SK-N-SH (cell line): ENCODE measurements around the gene POU2F3. TPM values are rescaled to one million over a fixed set of nuclear protein-coding genes. Genes with fewer than 3 reads are reported as not detected.

Source experiments
- CTCF ChIA-PET: fragments of 300-600, 350-600 bp; formaldehyde crosslinking; extraction: SDS; loops from one replicate; lab custom pipeline; 2021; lab: Yijun Ruan, JAX
- POLR2A ChIA-PET: fragments of 350-600 bp; sonication (Branson Sonifier 250); formaldehyde crosslinking; extraction: SDS; loops from one replicate; lab custom pipeline; 2020; ENCODE audit warnings: antibody characterized with exemption, inconsistent platforms; lab: Yijun Ruan, JAX
- DNase-seq: peaks from one replicate; pipeline ENCODE4 v3.0.0; 2012
- H2AFZ ChIP-seq: fragments of 200-600 bp; sonication (generic); 2 replicates; pipeline ENCODE4 v1.8.1; 2016; ENCODE audit warnings: antibody characterized with exemption, mild to moderate bottlenecking, low read depth
- H3F3A ChIP-seq: fragments of 200-600 bp; sonication (generic); replicated peaks from 2 replicates; pipeline ENCODE3; 2016; ENCODE audit warnings: antibody characterized with exemption, mild to moderate bottlenecking; ENCODE audit not compliant: insufficient read depth
- H3K27ac ChIP-seq, 2 experiments: fragments of 200-500 bp in 1 of 2; fragments of 200-600 bp in 1 of 2; sonication (Bioruptor generic) in 1 of 2; sonication (generic), shearing (Covaris generic) in 1 of 2; 2 replicates each; pipeline versions ENCODE4 v1.5.1 to v1.6.1; 2014 to 2016; ENCODE audit warnings: low read depth in 2 of 2, inconsistent platforms in 1 of 2, low read length in 1 of 2, mild to moderate bottlenecking in 1 of 2, mixed read lengths in 1 of 2
- H3K27me3 ChIP-seq: fragments of 200-600 bp; sonication (generic), shearing (Covaris generic); 2 replicates; pipeline ENCODE4 v1.6.1; 2016; ENCODE audit warnings: mixed run types; ENCODE audit not compliant: insufficient read depth
- H3K36me3 ChIP-seq, 2 experiments: fragments of 200-500 bp in 1 of 2; fragments of 200-600 bp in 1 of 2; sonication (Bioruptor generic) in 1 of 2; sonication (generic) in 1 of 2; replicated peaks in 1 of 2; 2 replicates each; pipeline versions ENCODE3 to v1.5.1; 2014 to 2016; ENCODE audit warnings: low read length in 1 of 2, mild to moderate bottlenecking in 1 of 2; ENCODE audit not compliant: insufficient read depth in 2 of 2, control insufficient read depth in 1 of 2
- H3K4me1 ChIP-seq, 2 experiments: fragments of 200-500 bp in 1 of 2; fragments of 200-600 bp in 1 of 2; sonication (Bioruptor generic) in 1 of 2; sonication (generic), shearing (Covaris generic) in 1 of 2; 2 replicates each; pipeline versions ENCODE4 v1.5.1 to v1.6.1; 2014 to 2016; ENCODE audit warnings: low read depth in 1 of 2, low read length in 1 of 2, mixed run types in 1 of 2; ENCODE audit not compliant: insufficient read depth in 2 of 2, control insufficient read depth in 1 of 2
- H3K4me2 ChIP-seq: fragments of 200-600 bp; sonication (generic), shearing (Covaris generic); 2 replicates; pipeline ENCODE4 v1.6.1; 2017; ENCODE audit warnings: mixed run types
- H3K4me3 ChIP-seq, 2 experiments: fragments of 200-500 bp in 1 of 2; fragments of 200-600 bp in 1 of 2; sonication (Bioruptor generic) in 1 of 2; sonication (generic), shearing (Covaris generic) in 1 of 2; 2 replicates each; pipeline versions ENCODE4 v1.5.1 to v1.8.1; 2014 to 2016; ENCODE audit warnings: low read depth in 2 of 2, inconsistent platforms in 1 of 2, low read length in 1 of 2, mild to moderate bottlenecking in 1 of 2, mixed read lengths in 1 of 2, moderate library complexity in 1 of 2
- H3K79me2 ChIP-seq: fragments of 200-600 bp; sonication (generic); 2 replicates; pipeline ENCODE4 v1.8.1; 2017; ENCODE audit warnings: mild to moderate bottlenecking; ENCODE audit not compliant: insufficient read depth
- H3K9ac ChIP-seq: fragments of 200-600 bp; sonication (generic); 2 replicates; pipeline ENCODE4 v1.6.1; 2017; ENCODE audit warnings: mixed run types
- H3K9me2 ChIP-seq: fragments of 200-600 bp; sonication (generic); 2 replicates; pipeline ENCODE4 v1.6.1; 2017; ENCODE audit warnings: mixed run types
- H3K9me3 ChIP-seq: fragments of 200-600 bp; sonication (generic); 2 replicates; pipeline ENCODE4 v1.6.1; 2017; ENCODE audit warnings: mixed run types, mild to moderate bottlenecking, moderate library complexity
- H4K20me1 ChIP-seq: fragments of 200-600 bp; sonication (generic); 2 replicates; pipeline ENCODE4 v1.6.1; 2017; ENCODE audit warnings: mild to moderate bottlenecking, mixed run types; ENCODE audit not compliant: insufficient read depth
- CTCF ChIP-seq: fragments of 200-600 bp; sonication (generic); IDR thresholded peaks from 2 replicates; pipeline ENCODE4 v1.6.1; 2017; ENCODE audit warnings: antibody characterized with exemption, mild to moderate bottlenecking, moderate library complexity
- EP300 ChIP-seq, 2 experiments: IDR thresholded peaks; 2 replicates each; pipeline versions ENCODE4 v1.4.0 to v1.6.1; 2012; ENCODE audit warnings: borderline replicate concordance in 1 of 2, low read depth in 1 of 2, low read length in 1 of 2
- EZH2phosphoT487 ChIP-seq: fragments of 200-600 bp; sonication (generic); IDR thresholded peaks from 2 replicates; pipeline ENCODE4 v1.6.1; 2017; ENCODE audit warnings: low read depth, mixed run types, mild to moderate bottlenecking, antibody characterized with exemption, moderate library complexity, borderline replicate concordance
- FOSL2 ChIP-seq: IDR thresholded peaks from 2 replicates; pipeline ENCODE4 v1.4.0; 2012; ENCODE audit warnings: low read depth, mild to moderate bottlenecking, moderate library complexity, borderline replicate concordance
- FOXJ3 ChIP-seq: sonication (generic); formaldehyde crosslinking; IDR thresholded peaks from 2 replicates; pipeline ENCODE4 v1.5.1; 2020; ENCODE audit warnings: mild to moderate bottlenecking, missing genetic modification reagents
- FOXM1 ChIP-seq: IDR thresholded peaks from 2 replicates; pipeline ENCODE4 v1.4.0; 2012; ENCODE audit warnings: low read depth, mild to moderate bottlenecking
- GATA2 ChIP-seq: sonication (generic); formaldehyde crosslinking; IDR thresholded peaks from 2 replicates; pipeline ENCODE4 v1.5.0; 2020; ENCODE audit warnings: mild to moderate bottlenecking, missing genetic modification reagents
- JUND ChIP-seq: IDR thresholded peaks from 2 replicates; pipeline ENCODE4 v1.4.0; 2012
- MEF2A ChIP-seq: IDR thresholded peaks from 2 replicates; pipeline ENCODE4 v1.4.0; 2012; ENCODE audit warnings: low read depth, borderline replicate concordance
- MXI1 ChIP-seq: IDR thresholded peaks from 2 replicates; pipeline ENCODE4 v1.6.1; 2012; ENCODE audit warnings: mild to moderate bottlenecking, low read depth, low read length, improper control_type of control experiment
- NFIC ChIP-seq: IDR thresholded peaks from 2 replicates; pipeline ENCODE4 v1.4.0; 2012; ENCODE audit warnings: borderline replicate concordance
- NRF1 ChIP-seq: IDR thresholded peaks from 2 replicates; pipeline ENCODE4 v1.6.1; 2012; ENCODE audit warnings: low read depth, mild to moderate bottlenecking, low read length
- RFX5 ChIP-seq: IDR thresholded peaks from 2 replicates; pipeline ENCODE4 v1.6.1; 2012; ENCODE audit warnings: mild to moderate bottlenecking, improper control_type of control experiment, low read length
- RXRA ChIP-seq: IDR thresholded peaks from 2 replicates; pipeline ENCODE4 v1.4.0; 2012; ENCODE audit warnings: low read depth, mild to moderate bottlenecking, borderline replicate concordance
- SMC3 ChIP-seq: IDR thresholded peaks from 2 replicates; pipeline ENCODE4 v1.6.1; 2012; ENCODE audit warnings: low read depth, low read length, improper control_type of control experiment
- TEAD4 ChIP-seq: IDR thresholded peaks from 2 replicates; pipeline ENCODE4 v1.4.0; 2012; ENCODE audit warnings: mild to moderate bottlenecking, borderline replicate concordance; ENCODE audit not compliant: insufficient read depth
- USF2 ChIP-seq: fragments of 150-350 bp; IDR thresholded peaks from 2 replicates; pipeline ENCODE4 v1.6.1; 2017; ENCODE audit warnings: antibody characterized with exemption, low read length, low read depth, borderline replicate concordance
- YY1 ChIP-seq: IDR thresholded peaks from 2 replicates; pipeline ENCODE4 v1.4.0; 2012; ENCODE audit warnings: low read depth, mild to moderate bottlenecking
- WGBS: methylation state at CpG from one replicate; pipeline ENCODE4 v1.1.6; 2017; ENCODE audit warnings: low lambda C conversion rate; 5-methylcytosine and 5-hydroxymethylcytosine counted together
- polyA plus RNA-seq, 3 experiments: library from polyadenylated mRNA; depleted of rRNA; stranded (reverse); fragments of >200 nt; gene quantifications; 2 replicates each; pipeline ENCODE4 v1.2.3, GENCODE V29; 2012
- TF ChIP-seq, protein P1 (sequence below): fragments of 150-350 bp; IDR thresholded peaks from 2 replicates; pipeline ENCODE4 v1.6.1; 2016; ENCODE audit warnings: mild to moderate bottlenecking, low read depth, low read length
- TF ChIP-seq, protein P2 (sequence below): IDR thresholded peaks from 2 replicates; pipeline ENCODE4; 2012

Gene POU2F3
- polyA plus RNA-seq, 1 of the 3 experiments (the other 2 are of a cell fraction) = 0.02 TPM

DNA sequence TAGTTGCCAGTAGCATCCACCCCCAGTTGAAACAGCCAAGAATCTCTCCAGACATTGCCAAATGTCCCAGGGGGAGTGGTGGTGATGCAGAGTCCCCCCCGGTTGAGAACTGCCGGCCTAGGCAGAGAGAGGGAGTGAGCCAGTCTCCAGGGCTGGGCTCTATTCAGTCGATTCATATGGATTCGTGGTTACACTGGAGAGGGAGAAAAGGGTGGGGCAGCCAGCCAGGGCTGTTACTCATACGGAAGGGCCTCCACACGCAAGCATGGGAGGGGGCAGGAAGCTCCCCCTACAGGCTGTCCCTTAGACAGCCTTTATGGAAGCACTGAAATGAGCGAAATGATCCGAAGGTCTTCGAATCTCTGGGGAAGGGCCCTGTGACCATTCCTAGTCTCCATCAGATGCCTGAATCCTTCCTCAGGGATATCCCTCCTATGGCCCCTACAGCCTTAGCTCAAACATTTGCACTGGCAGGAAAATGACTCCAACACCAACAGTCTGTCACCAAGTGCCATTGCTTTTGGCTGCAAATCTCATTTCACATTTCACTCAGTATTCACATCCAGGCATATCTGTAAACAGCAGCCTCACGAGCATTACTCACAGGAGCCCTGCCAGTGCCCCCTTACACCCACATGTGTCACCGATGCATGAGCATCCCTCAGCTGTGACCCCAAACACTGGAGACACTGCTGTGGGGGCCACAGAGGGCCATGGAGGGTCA, 66.7 kb downstream of the POU2F3 start (continued):
- TF ChIP-seq JUND = peak; percentile 19; the same call in 1 of the 2 replicates
- TF ChIP-seq GATA2 (CRISPR knock-in tag) = no peak
- TF ChIP-seq MEF2A = no peak
- no peak for TF ChIP-seq RFX5
- no peak for TF ChIP-seq EZH2phosphoT487
- peak; percentile 39; the same call in 1 of the 2 replicates for TF ChIP-seq FOSL2
- TF ChIP-seq SMC3 = no peak
- TF ChIP-seq NFIC = no peak
- TF ChIP-seq CTCF = peak; percentile 60
- no peak for TF ChIP-seq NRF1
- TF ChIP-seq, all 33 proteins: peak for 6

DNA sequence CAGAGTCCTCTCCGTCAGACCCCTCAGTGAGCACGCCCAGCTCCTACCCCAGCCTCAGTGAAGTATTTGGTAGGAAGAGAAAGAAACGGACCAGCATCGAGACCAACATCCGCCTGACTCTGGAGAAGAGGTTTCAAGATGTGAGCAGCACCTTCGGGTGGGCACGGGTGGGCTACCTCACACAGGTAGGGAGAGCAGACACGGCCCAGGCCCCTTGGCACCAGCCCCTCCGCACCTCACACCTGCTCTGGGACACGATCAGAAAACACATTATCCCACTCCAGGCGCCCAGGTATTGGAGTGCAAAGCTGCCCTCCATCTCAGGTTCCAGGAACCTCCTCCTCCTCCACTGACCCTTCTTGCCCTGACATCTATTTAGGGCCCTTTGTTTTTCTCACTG, 67.5 kb downstream of the POU2F3 start:
- TF ChIP-seq FOXJ3 (CRISPR knock-in tag) = no peak
- no peak for TF ChIP-seq MXI1
- no peak for TF ChIP-seq TEAD4
- no peak overlapping the region for H3K9ac ChIP-seq
- H3K4me1 ChIP-seq = 0 out of 4 replicates have a peak, but pooled peaks cover 0 to 6% of the 10 kb centered on the region in 2 experiments
- H3K79me2 ChIP-seq = no peaks in the 10 kb centered on the region
- no peak overlapping the region for H3K4me2 ChIP-seq
- H3K4me3 ChIP-seq = no peak overlapping the region
- H3K9me3 ChIP-seq = no peaks in the 10 kb centered on the region
- no peaks in the 10 kb centered on the region for H4K20me1 ChIP-seq
- POLR2A ChIA-PET = no interaction called here
- peaks cover 4% of the 10 kb centered on the region for H3F3A ChIP-seq
- H3K27ac ChIP-seq = no peak overlapping the region
- H3K9me2 ChIP-seq = no peaks in the 10 kb centered on the region
- no peak for DNase-seq
- no peaks in the 10 kb centered on the region for H3K36me3 ChIP-seq
- 100% methylated on average over 8 of the region's 11 CpGs for WGBS
- CTCF ChIA-PET = interaction anchor here (1.4 to 1.8 kb wide), 3 partner anchors 7 to 78 kb away, joined by 6 to 7 read pairs (median 6); no protein-coding TSS in a partner anchor
- no peak overlapping the region for H2AFZ ChIP-seq
- H3K27me3 ChIP-seq = no peaks in the 10 kb centered on the region

- Histone ChIP-seq H3F3A (peaks cover 2% of the 10 kb centered on the region), H3K36me3 (no peaks in the 10 kb centered on the region), H3K9me2 (no peaks in the 10 kb centered on the region), H3K9me3 (no peaks in the 10 kb centered on the region), H3K27ac (no peak overlapping the region), H3K4me1 (0 out of 4 replicates have a peak, but pooled peaks cover 0 to 6% of the 10 kb centered on the region in 2 experiments), H3K27me3 (no peaks in the 10 kb centered on the region), H4K20me1 (no peaks in the 10 kb centered on the region), H3K4me2 (no peak overlapping the region), H3K9ac (no peak overlapping the region), H3K4me3 (no peak overlapping the region), H3K79me2 (no peaks in the 10 kb centered on the region), H2AFZ (no peak overlapping the region)
- 89% methylated on average over 7 of the region's 7 CpGs for WGBS
- ChIA-PET POLR2A (no interaction called here), CTCF (interaction anchor here (0.8 to 1.8 kb wide), 5 partner anchors 8 to 79 kb away, joined by 3 to 7 read pairs (median 6); no protein-coding TSS in a partner anchor)
- TF ChIP-seq, protein P1, sequence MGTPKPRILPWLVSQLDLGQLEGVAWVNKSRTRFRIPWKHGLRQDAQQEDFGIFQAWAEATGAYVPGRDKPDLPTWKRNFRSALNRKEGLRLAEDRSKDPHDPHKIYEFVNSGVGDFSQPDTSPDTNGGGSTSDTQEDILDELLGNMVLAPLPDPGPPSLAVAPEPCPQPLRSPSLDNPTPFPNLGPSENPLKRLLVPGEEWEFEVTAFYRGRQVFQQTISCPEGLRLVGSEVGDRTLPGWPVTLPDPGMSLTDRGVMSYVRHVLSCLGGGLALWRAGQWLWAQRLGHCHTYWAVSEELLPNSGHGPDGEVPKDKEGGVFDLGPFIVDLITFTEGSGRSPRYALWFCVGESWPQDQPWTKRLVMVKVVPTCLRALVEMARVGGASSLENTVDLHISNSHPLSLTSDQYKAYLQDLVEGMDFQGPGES = no peak
- TF ChIP-seq USF2 = no peak
- no peak for TF ChIP-seq YY1
- TF ChIP-seq RXRA = no peak
- TF ChIP-seq, protein P2, sequence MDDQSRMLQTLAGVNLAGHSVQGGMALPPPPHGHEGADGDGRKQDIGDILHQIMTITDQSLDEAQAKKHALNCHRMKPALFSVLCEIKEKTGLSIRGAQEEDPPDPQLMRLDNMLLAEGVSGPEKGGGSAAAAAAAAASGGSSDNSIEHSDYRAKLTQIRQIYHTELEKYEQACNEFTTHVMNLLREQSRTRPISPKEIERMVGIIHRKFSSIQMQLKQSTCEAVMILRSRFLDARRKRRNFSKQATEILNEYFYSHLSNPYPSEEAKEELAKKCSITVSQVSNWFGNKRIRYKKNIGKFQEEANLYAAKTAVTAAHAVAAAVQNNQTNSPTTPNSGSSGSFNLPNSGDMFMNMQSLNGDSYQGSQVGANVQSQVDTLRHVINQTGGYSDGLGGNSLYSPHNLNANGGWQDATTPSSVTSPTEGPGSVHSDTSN = no peak
- TF ChIP-seq MXI1 = no peak
- TF ChIP-seq MEF2A = no peak
- TF ChIP-seq EP300 (IDR thresholded peaks at IDR 0.05; ENCODE audit: borderline replicate concordance in 1 of 2, low read depth in 1 of 2, low read length in 1 of 2) = no peak
- no peak for TF ChIP-seq EZH2phosphoT487
- TF ChIP-seq FOXM1 = no peak
- TF ChIP-seq NFIC = no peak
- no peak for TF ChIP-seq SMC3
- no peak for DNase-seq
These were observed 68.1 kb downstream of the POU2F3 start for GRCh38 chr11:120308081-120308480.
